OCI-LY3 (cell line): ENCODE measurements around the gene ZNF143.
A peak's percentile ranks its signal among the peaks of the same experiment; 100 is the strongest.

Experiments
- H2AFZ ChIP-seq: fragments of 200-600, 300-600 bp; shearing (Covaris generic); 2 replicates; pipeline ENCODE4 v1.6.0; 2014; ENCODE audit warnings: antibody characterized with exemption, low read depth, low read length
- H3K27ac ChIP-seq: fragments of 200-600, 300-600 bp; sonication (generic); 2 replicates; pipeline ENCODE4 v1.5.1; 2014; ENCODE audit warnings: mild to moderate bottlenecking, low read length, moderate library complexity, mixed read lengths
- H3K27me3 ChIP-seq: fragments of 200-600, 300-600 bp; sonication (generic); 2 replicates; pipeline ENCODE4 v1.6.1; 2014; ENCODE audit warnings: low read depth, low read length, mixed read lengths
- H3K36me3 ChIP-seq: fragments of 200-600, 300-600 bp; sonication (generic); replicated peaks from 2 replicates; pipeline ENCODE3; 2014; ENCODE audit warnings: low read depth, low read length, mixed read lengths
- H3K4me1 ChIP-seq: fragments of 300-600, 200-600 bp; sonication (generic); 2 replicates; pipeline ENCODE4 v1.6.1; 2014; ENCODE audit warnings: low read length, mixed read lengths
- H3K4me2 ChIP-seq: fragments of 200-600, 300-600 bp; sonication (generic); 2 replicates; pipeline ENCODE4 v1.6.1; 2014; ENCODE audit warnings: low read length, mixed read lengths
- H3K4me3 ChIP-seq: fragments of 300-600, 200-600 bp; sonication (generic); 2 replicates; pipeline ENCODE4 v1.5.1; 2014; ENCODE audit warnings: antibody characterized with exemption, mild to moderate bottlenecking, low read length, moderate library complexity
- H3K79me2 ChIP-seq: fragments of 300-600, 200-600 bp; shearing (Covaris generic); 2 replicates; pipeline ENCODE4 v1.6.1; 2014; ENCODE audit warnings: mild to moderate bottlenecking, low read length, mixed read lengths
- H3K9ac ChIP-seq: fragments of 300-600, 200-600 bp; shearing (Covaris generic); 2 replicates; pipeline ENCODE4 v1.6.0; 2014; ENCODE audit warnings: mild to moderate bottlenecking, low read length, moderate library complexity
- H3K9me3 ChIP-seq: fragments of 200-600, 300-600 bp; shearing (Covaris generic); 2 replicates; pipeline ENCODE4 v1.6.1; 2014; ENCODE audit warnings: low read length, mixed read lengths; ENCODE audit not compliant: insufficient read depth
- H4K20me1 ChIP-seq: fragments of 200-600, 300-600 bp; sonication (generic); 2 replicates; pipeline ENCODE4 v1.6.1; 2016; ENCODE audit warnings: low read length, mixed read lengths; ENCODE audit not compliant: insufficient read depth
- EZH2phosphoT487 ChIP-seq: fragments of 200-600 bp; shearing (Covaris generic); IDR thresholded peaks from 2 replicates; pipeline ENCODE4 v1.6.1; 2018; ENCODE audit warnings: antibody characterized with exemption, mixed run types, low read depth
- TF ChIP-seq, protein P1 (sequence below): fragments of 200-600, 300-600 bp; sonication (generic); IDR thresholded peaks from 2 replicates; pipeline ENCODE4 v1.5.1; 2014; ENCODE audit warnings: antibody characterized with exemption, low read length, low read depth

ZNF143 gene

DNA sequence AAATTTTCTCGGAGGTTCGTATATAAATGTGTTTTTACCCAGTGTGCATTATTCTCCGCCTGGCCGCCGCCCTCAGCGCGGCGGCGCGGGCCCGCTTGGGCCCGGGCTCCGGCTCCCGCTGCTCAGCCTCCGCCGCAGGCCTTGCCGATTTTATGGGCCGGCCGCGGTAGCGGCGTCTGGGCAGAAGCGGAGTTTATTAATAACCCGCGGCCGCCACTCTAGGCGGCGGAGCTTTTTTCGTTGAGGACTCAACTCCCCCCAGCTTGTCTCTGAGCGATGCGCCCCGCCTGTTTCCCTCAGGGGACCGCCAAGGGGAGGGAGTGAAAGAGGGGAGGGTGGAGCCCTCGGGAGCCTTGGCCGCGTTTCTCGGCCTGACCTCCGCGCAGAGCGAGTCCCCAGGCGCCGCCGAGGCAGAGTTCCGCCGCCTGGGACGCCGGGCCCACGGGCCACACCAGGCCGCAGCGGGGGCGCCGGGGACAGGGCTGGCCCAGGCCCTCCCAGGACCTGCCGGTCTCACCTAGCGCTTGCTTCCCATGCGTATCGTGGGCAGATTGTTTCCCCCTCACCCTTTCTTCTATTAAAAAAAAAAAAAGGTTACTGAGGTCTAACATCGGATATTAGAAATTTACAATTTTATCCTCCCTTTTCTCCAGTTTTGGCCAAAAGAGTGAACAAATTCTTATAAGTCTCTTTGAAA lies 399 bp downstream of the ZNF143 start:
- Histone ChIP-seq H2AFZ (no peak overlapping the region), H3K27ac (peak overlapping the region; percentile 98), H4K20me1 (no peaks in the 10 kb centered on the region), H3K4me2 (peak overlapping the region; percentile 71), H3K79me2 (peaks cover 56% of the 10 kb centered on the region), H3K27me3 (no peaks in the 10 kb centered on the region), H3K4me1 (peaks cover 20% of the 10 kb centered on the region), H3K4me3 (peak overlapping the region; percentile 78), H3K9ac (peak overlapping the region; percentile 93), H3K36me3 (no peaks in the 10 kb centered on the region), H3K9me3 (no peaks in the 10 kb centered on the region)
- TF ChIP-seq, protein P1, sequence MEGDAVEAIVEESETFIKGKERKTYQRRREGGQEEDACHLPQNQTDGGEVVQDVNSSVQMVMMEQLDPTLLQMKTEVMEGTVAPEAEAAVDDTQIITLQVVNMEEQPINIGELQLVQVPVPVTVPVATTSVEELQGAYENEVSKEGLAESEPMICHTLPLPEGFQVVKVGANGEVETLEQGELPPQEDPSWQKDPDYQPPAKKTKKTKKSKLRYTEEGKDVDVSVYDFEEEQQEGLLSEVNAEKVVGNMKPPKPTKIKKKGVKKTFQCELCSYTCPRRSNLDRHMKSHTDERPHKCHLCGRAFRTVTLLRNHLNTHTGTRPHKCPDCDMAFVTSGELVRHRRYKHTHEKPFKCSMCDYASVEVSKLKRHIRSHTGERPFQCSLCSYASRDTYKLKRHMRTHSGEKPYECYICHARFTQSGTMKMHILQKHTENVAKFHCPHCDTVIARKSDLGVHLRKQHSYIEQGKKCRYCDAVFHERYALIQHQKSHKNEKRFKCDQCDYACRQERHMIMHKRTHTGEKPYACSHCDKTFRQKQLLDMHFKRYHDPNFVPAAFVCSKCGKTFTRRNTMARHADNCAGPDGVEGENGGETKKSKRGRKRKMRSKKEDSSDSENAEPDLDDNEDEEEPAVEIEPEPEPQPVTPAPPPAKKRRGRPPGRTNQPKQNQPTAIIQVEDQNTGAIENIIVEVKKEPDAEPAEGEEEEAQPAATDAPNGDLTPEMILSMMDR, result no peak
- TF ChIP-seq EZH2phosphoT487, result no peak

DNA sequence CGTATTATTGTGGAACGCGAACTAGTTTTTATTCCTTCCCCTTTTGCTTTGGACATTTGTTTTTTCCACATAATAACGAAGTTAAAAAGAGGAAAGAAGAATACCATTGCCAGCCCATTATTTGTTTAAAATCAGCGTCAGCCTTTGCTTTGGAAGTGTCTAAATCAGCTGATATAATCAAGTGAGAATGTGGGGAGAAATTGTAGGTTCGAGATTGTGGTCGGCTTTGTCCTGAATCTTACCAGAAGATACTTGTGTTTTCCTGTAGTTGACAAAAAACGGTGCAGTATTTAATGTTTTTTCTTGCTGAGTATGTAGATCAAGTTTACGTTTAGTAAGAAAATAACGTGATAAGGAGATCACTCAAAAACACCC lies 935 bp downstream of the ZNF143 start:
- no peak for TF ChIP-seq EZH2phosphoT487
- TF ChIP-seq, protein P1, result no peak
- peak overlapping the region; percentile 78 for H3K4me3 ChIP-seq
- peaks cover 56% of the 10 kb centered on the region for H3K79me2 ChIP-seq

DNA sequence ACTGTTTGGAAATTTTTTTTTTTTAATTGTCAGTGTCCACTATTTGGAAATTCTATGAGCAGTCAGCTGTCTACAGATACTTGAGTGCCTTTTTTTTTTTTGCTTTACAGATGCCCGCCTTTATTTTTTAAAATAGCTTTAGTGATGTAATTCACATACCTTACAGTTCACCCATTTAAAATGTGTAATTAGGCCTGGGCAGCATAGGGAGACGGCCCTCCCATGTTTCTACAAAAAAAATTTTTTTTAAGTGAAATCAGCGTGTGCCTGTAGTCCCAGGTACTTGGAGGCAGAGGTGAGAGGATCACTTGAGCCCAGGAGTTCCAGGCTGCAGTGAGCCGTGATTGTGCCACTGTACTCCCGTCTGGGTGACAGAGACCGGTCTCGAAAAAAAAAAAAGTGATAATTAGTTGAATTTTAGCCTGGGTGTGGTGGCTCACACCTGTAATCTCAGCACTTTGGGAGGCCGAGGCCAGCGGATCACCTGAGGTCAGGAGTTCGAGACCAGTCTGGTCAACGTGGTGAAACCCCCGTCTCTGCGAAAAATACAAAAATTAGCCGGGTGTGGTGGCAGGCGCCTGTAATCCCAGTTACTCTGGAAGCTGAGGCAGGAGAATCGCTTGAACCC lies 1.5 kb downstream of the ZNF143 start:
- H3K27me3 ChIP-seq, result no peaks in the 10 kb centered on the region
- peak overlapping the region; percentile 93 for H3K9ac ChIP-seq
- no peaks in the 10 kb centered on the region for H4K20me1 ChIP-seq
- H3K27ac ChIP-seq, result peak overlapping the region; percentile 98
- H3K4me2 ChIP-seq, result peak overlapping the region; percentile 71
- H3K36me3 ChIP-seq, result no peaks in the 10 kb centered on the region
- no peak overlapping the region for H2AFZ ChIP-seq
- H3K4me3 ChIP-seq, result peak overlapping the region; percentile 78
- H3K4me1 ChIP-seq, result peaks cover 20% of the 10 kb centered on the region
- peaks cover 56% of the 10 kb centered on the region for H3K79me2 ChIP-seq
- TF ChIP-seq, protein P1, result no peak
- TF ChIP-seq EZH2phosphoT487, result no peak
- no peaks in the 10 kb centered on the region for H3K9me3 ChIP-seq

More for the DNA sequence above, 935 bp downstream of the ZNF143 start:
- Histone ChIP-seq H3K4me1 (peaks cover 20% of the 10 kb centered on the region), H3K27ac (peak overlapping the region; percentile 98), H3K9ac (peak overlapping the region; percentile 93), H3K9me3 (no peaks in the 10 kb centered on the region), H3K36me3 (no peaks in the 10 kb centered on the region), H4K20me1 (no peaks in the 10 kb centered on the region), H3K4me2 (peak overlapping the region; percentile 71), H3K27me3 (no peaks in the 10 kb centered on the region), H2AFZ (no peak overlapping the region)

DNA sequence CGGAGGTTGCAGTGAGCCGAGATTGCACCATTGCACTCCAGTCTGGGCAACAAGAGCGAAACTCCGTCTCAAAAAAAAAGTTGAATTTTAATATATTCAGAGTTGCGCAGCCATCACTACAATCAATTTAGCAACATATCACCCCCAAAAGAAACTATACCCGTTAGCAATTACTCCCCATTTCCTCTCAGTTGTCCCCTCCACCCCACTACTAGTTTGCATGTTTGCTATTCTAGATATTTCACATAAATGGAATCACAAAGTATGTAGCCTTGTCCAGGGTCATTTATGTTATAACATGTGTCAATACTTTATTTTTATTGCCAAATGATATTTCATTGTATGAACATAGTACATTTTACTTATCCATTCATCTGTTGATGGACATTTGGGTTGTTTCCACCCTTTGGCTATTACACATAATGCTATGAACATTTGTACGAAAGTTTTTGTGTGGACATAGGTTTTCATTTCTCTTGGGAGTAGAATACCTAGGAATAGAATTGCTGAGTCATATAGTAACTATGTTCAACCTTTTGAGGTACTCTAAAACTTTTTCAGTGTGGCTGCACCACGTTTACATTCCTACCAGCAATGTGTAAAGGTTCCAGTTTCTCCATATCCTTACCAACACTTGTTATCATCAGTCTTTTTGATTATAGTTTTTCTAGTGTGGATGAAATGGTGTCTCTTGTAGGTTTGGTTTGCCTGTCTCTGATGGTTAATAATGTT lies 2.2 kb downstream of the ZNF143 start:
- Histone ChIP-seq H3K27ac (peak overlapping the region; percentile 10; the same call in 1 of the 2 replicates), H4K20me1 (no peaks in the 10 kb centered on the region), H3K27me3 (no peaks in the 10 kb centered on the region), H3K4me3 (peak overlapping the region; percentile 78), H3K9me3 (no peaks in the 10 kb centered on the region), H3K9ac (0 out of 2 replicates have a peak overlapping the region, but pooled peaks have one; percentile 9), H3K79me2 (peaks cover 57% of the 10 kb centered on the region), H3K36me3 (no peaks in the 10 kb centered on the region), H2AFZ (no peak overlapping the region), H3K4me1 (peaks cover 20% of the 10 kb centered on the region), H3K4me2 (peak overlapping the region; percentile 71)
- TF ChIP-seq EZH2phosphoT487, result no peak
- TF ChIP-seq, protein P1, result no peak
